IPS-NIHi11 (cell line): Measurements from ENCODE around the gene PREB.
A peak's percentile ranks its signal among the peaks of the same experiment; 100 is the strongest.

Experiments used
- DNase-seq: peaks from one replicate; pipeline ENCODE4 v3.0.0; 2012; ENCODE audit warnings: mixed read lengths, low spot score

PREB gene

GRCh38 chr2:27094353-27094984 is 40.0 kb downstream of the PREB start:
- no peak for DNase-seq

GRCh38 chr2:27093430-27094352 is 40.7 kb downstream of the PREB start:
- no peak for DNase-seq

- no peak for DNase-seq
These were observed 41.6 kb downstream of the PREB start for GRCh38 chr2:27092696-27093429.

GRCh38 chr2:27091746-27092695 is 42.4 kb downstream of the PREB start:
- no peak for DNase-seq

- no peak for DNase-seq
These were observed 45.1 kb downstream of the PREB start for GRCh38 chr2:27089111-27089954.

GRCh38 chr2:27088634-27089033 is 45.8 kb downstream of the PREB start:
- DNase-seq = no peak

- no peak for DNase-seq
These were observed 46.5 kb downstream of the PREB start for GRCh38 chr2:27087823-27088410.

GRCh38 chr2:27086724-27087593 is 47.5 kb downstream of the PREB start, which contains the start of gene KHK:
Gene KHK, plus strand, starts transcription at chr2:27086772. Its CDS starts 488 bp downstream, at chr2:27087260.
- DNase-seq = peak; percentile 76

- peak; percentile 99 for DNase-seq
These were observed 48.2 kb downstream of the PREB start for GRCh38 chr2:27086090-27086723.

- DNase-seq = peak; percentile 57
These were observed 48.8 kb downstream of the PREB start for GRCh38 chr2:27085673-27086089.

GRCh38 chr2:27085062-27085672 is 49.3 kb downstream of the PREB start:
- no peak for DNase-seq

GRCh38 chr2:27084297-27085061 is 50.0 kb downstream of the PREB start:
- no peak for DNase-seq

GRCh38 chr2:27083410-27084296 is 50.8 kb downstream of the PREB start:
- no peak for DNase-seq

GRCh38 chr2:27082773-27083409 is 51.5 kb downstream of the PREB start:
- no peak for DNase-seq

GRCh38 chr2:27081984-27082772 is 52.3 kb downstream of the PREB start:
- DNase-seq = no peak
